WTC11 (cell line): ENCODE results near the gene ARHGAP19.

ENCODE experiments used
- HMGXB4 ChIP-seq: sonication (generic); formaldehyde crosslinking; IDR thresholded peaks from 2 replicates; pipeline ENCODE4 v1.8.1; 2023; ENCODE audit warnings: mild to moderate bottlenecking, moderate library complexity, missing genetic modification reagents
- MXD4 ChIP-seq: fragments of 250-450 bp; sonication (Bioruptor Pico); IDR thresholded peaks from 2 replicates; pipeline ENCODE4 v1.8.0; 2021; ENCODE audit warnings: mild to moderate bottlenecking, moderate library complexity, borderline replicate concordance
- ZMAT4 ChIP-seq: fragments of 250-450 bp; sonication (Bioruptor Pico); IDR thresholded peaks from 2 replicates; pipeline ENCODE4 v1.9.0; 2021; ENCODE audit warnings: mild to moderate bottlenecking
- TF ChIP-seq, protein P1 (sequence below): fragments of 200-600 bp; IDR thresholded peaks from 2 replicates; pipeline ENCODE4 v1.8.0; 2022; ENCODE audit warnings: antibody characterized with exemption

GRCh38 chr10:97333601-97334369, 41.3 kb upstream of the ARHGAP19 start:
- TF ChIP-seq, protein P1, sequence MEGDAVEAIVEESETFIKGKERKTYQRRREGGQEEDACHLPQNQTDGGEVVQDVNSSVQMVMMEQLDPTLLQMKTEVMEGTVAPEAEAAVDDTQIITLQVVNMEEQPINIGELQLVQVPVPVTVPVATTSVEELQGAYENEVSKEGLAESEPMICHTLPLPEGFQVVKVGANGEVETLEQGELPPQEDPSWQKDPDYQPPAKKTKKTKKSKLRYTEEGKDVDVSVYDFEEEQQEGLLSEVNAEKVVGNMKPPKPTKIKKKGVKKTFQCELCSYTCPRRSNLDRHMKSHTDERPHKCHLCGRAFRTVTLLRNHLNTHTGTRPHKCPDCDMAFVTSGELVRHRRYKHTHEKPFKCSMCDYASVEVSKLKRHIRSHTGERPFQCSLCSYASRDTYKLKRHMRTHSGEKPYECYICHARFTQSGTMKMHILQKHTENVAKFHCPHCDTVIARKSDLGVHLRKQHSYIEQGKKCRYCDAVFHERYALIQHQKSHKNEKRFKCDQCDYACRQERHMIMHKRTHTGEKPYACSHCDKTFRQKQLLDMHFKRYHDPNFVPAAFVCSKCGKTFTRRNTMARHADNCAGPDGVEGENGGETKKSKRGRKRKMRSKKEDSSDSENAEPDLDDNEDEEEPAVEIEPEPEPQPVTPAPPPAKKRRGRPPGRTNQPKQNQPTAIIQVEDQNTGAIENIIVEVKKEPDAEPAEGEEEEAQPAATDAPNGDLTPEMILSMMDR, result no peak
- no peak for TF ChIP-seq MXD4
- no peak; the same call in 1 of the 2 replicates for TF ChIP-seq HMGXB4 (CRISPR knock-in tag)
- no peak for TF ChIP-seq ZMAT4 (CRISPR knock-in tag)
